HG03095 (cell line): ENCODE data around the gene HES5.

ENCODE experiments used
- ATAC-seq: cut with Tn5 transposase; IDR thresholded peaks from one replicate; pipeline ENCODE4 v1.9.1; 2021; ENCODE audit warnings: moderate library complexity; ENCODE audit not compliant: unreplicated experiment

The HES5 gene

GRCh38 chr1:2517966-2518365 lies 12.1 kb downstream of the HES5 start:
- ATAC-seq: no peak

GRCh38 chr1:2516946-2517345 lies 13.1 kb downstream of the HES5 start:
- ATAC-seq: no peak

- ATAC-seq: no peak
Observed at GRCh38 chr1:2516124-2516523, 13.9 kb downstream of the HES5 start.

GRCh38 chr1:2515763-2516080 lies 14.3 kb downstream of the HES5 start:
- no peak for ATAC-seq

- ATAC-seq: no peak
Observed at GRCh38 chr1:2514863-2515762, 14.9 kb downstream of the HES5 start.

GRCh38 chr1:2513939-2514652 lies 16.0 kb downstream of the HES5 start:
- ATAC-seq: no peak

GRCh38 chr1:2512862-2513421 lies 17.1 kb downstream of the HES5 start:
- ATAC-seq: no peak

GRCh38 chr1:2510366-2511155 lies 19.5 kb downstream of the HES5 start:
- no peak for ATAC-seq

- ATAC-seq: no peak
Observed at GRCh38 chr1:2509589-2509988, 20.5 kb downstream of the HES5 start.

- no peak for ATAC-seq
Observed at GRCh38 chr1:2508751-2509150, 21.3 kb downstream of the HES5 start.

- ATAC-seq: no peak
Observed at GRCh38 chr1:2508180-2508579, 21.9 kb downstream of the HES5 start.

- ATAC-seq: no peak
Observed at GRCh38 chr1:2507744-2508155, 22.3 kb downstream of the HES5 start.

GRCh38 chr1:2506901-2507565 lies 23.0 kb downstream of the HES5 start:
- no peak for ATAC-seq

GRCh38 chr1:2506007-2506860 lies 23.8 kb downstream of the HES5 start:
- no peak for ATAC-seq

- ATAC-seq: no peak
Observed at GRCh38 chr1:2505461-2505994, 24.5 kb downstream of the HES5 start.

- ATAC-seq: no peak
Observed at GRCh38 chr1:2504949-2505272, 25.2 kb downstream of the HES5 start.

- ATAC-seq: no peak
Observed at GRCh38 chr1:2504225-2504948, 25.7 kb downstream of the HES5 start.

- no peak for ATAC-seq
Observed at GRCh38 chr1:2503554-2504224, 26.4 kb downstream of the HES5 start.
